Measurements from ENCODE around the gene CABLES1. TPM values are rescaled to one million over a fixed set of nuclear protein-coding genes. Genes with fewer than 3 reads are reported as not detected.

CABLES1 gene
- total and polyA plus RNA-seq, 2 experiments from 2014 or later: 1.3 to 8.9 TPM

DNA sequence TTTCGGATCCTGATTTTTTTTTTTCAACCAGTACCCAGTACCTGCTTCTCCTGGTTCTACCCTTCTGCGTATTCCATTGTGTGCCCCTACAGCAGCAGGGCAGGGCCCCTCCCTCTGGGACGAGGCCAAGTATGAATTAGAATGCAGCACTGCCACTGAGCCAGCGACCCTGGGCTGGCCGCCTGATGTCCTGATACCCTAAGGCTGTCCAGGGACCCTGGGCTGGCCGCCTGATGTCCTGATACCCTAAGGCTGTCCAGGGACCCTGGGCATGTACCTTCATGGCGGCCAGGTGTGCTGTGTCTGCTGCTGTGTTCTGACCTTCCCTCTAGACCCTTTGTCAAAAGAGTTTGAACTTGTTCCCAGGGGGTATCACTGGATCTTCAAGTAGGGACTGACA, 42.9 kb downstream of the CABLES1 start:
- Histone ChIP-seq H3K9ac (no peak overlapping the region), H3K4me1 (ENCODE audit: insufficient read depth) (peaks cover 12% of the 10 kb centered on the region), H3K27ac (no peak overlapping the region), H3F3A (ENCODE audit: insufficient read depth) (peaks cover 22% of the 10 kb centered on the region), H4K20me1 (ENCODE audit: insufficient read depth) (no peaks in the 10 kb centered on the region), H3K27me3 (replicated peaks; ENCODE audit: insufficient read depth) (no peaks in the 10 kb centered on the region), H3K4me3 (no peak overlapping the region), H3K4me2 (ENCODE audit: unreplicated experiment) (no peak overlapping the region), H2AFZ (no peak overlapping the region), H3K79me2 (ENCODE audit: insufficient read depth) (0 out of 2 replicates have a peak, but pooled peaks cover 8% of the 10 kb centered on the region), H3K9me2 (ENCODE audit: insufficient read depth) (no peaks in the 10 kb centered on the region), H3K36me3 (ENCODE audit: low read depth) (no peaks in the 10 kb centered on the region), H3K9me3 (ENCODE audit: low read depth) (no peaks in the 10 kb centered on the region)
- 97 to 98% methylated on average over 7 of the region's 7 CpGs for WGBS, 2 experiments (ENCODE audit: low coverage in 1 of 2, low lambda C conversion rate in 2 of 2, missing lambda C conversion rate in 2 of 2)
- in situ Hi-C loops (cut with MboI): no loop called here
- no peak for TF ChIP-seq EZH2phosphoT487 (IDR thresholded peaks at IDR 0.05; ENCODE audit: insufficient read depth, low read depth)
- no peak for TF ChIP-seq EZH2 (IDR thresholded peaks at IDR 0.05; ENCODE audit: insufficient read depth, poor library complexity, severe bottlenecking)
- DNase-seq: no peak

DNA sequence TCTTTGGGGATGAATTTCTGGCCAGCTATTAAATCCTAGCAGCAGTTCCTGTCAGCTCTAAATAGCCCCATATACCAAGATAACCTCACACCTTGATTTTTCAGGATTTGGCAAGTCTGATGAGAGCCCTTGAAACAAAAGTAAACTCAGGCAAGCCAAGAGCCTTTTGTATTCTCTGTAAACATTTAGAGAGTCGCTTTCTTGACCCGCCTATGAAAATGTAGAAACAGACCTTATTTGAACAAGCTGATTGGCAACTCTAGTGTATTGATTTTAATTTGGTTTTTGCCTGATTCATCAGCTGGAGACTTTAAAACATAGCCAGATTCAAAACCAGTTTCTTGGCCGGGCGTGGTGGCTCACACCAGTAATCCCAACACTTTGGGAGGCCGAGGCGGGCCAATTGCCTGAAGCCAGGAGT, 43.4 kb downstream of the CABLES1 start:
- TF ChIP-seq EZH2phosphoT487 (IDR thresholded peaks at IDR 0.05; ENCODE audit: insufficient read depth, low read depth) (no peak), EZH2 (IDR thresholded peaks at IDR 0.05; ENCODE audit: insufficient read depth, poor library complexity, severe bottlenecking) (no peak)
- WGBS, 2 experiments (ENCODE audit: low coverage in 1 of 2, low lambda C conversion rate in 2 of 2, missing lambda C conversion rate in 2 of 2): 89 to 94% methylated on average over 6 of the region's 6 CpGs
- H3K4me1 ChIP-seq (ENCODE audit: insufficient read depth): peaks cover 17% of the 10 kb centered on the region
- no peaks in the 10 kb centered on the region for H3K9me3 ChIP-seq (ENCODE audit: low read depth)
- in situ Hi-C loops (cut with MboI): no loop called here
- no peak overlapping the region for H3K4me2 ChIP-seq (ENCODE audit: unreplicated experiment)
- no peak for DNase-seq
- peaks cover 27% of the 10 kb centered on the region for H3F3A ChIP-seq (ENCODE audit: insufficient read depth)
- H3K9me2 ChIP-seq (ENCODE audit: insufficient read depth): no peaks in the 10 kb centered on the region
- H3K9ac ChIP-seq: no peak overlapping the region
- H3K27ac ChIP-seq: no peak overlapping the region
- no peaks in the 10 kb centered on the region for H3K36me3 ChIP-seq (ENCODE audit: low read depth)
- no peak overlapping the region for H2AFZ ChIP-seq
- no peak overlapping the region for H3K4me3 ChIP-seq
- H4K20me1 ChIP-seq (ENCODE audit: insufficient read depth): no peaks in the 10 kb centered on the region
- H3K79me2 ChIP-seq (ENCODE audit: insufficient read depth): 0 out of 2 replicates have a peak, but pooled peaks cover 8% of the 10 kb centered on the region
- no peaks in the 10 kb centered on the region for H3K27me3 ChIP-seq (replicated peaks; ENCODE audit: insufficient read depth)

DNA sequence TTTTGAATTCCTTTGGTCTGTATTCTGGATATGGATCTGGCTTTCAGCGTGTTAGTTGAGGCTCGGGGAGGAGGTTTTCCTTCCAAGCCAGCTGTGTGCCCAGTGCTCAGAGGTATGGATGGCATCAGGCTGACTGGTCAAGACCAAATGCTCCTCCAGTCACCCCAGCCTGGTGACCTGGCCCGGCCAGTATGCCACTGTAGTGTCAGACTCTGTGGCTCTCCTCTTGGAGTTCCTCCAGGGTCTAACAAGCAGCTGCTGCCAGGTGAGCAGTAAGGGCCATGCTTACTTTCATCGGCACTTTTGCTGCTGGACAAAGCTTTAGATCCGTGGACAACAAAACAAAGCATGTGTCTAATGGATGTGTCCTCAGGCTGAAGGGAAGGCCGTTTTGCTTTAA, 44.1 kb downstream of the CABLES1 start:
- H3K36me3 ChIP-seq (ENCODE audit: low read depth): no peaks in the 10 kb centered on the region
- H3K9me3 ChIP-seq (ENCODE audit: low read depth): no peaks in the 10 kb centered on the region
- peaks cover 34% of the 10 kb centered on the region for H3F3A ChIP-seq (ENCODE audit: insufficient read depth)
- H3K4me3 ChIP-seq: 0 out of 2 replicates have a peak overlapping the region, but pooled peaks have one; percentile 10
- no peak for DNase-seq
- peaks cover 23% of the 10 kb centered on the region for H3K4me1 ChIP-seq (ENCODE audit: insufficient read depth)
- peak overlapping the region; percentile 21; the same call in 1 of the 2 replicates for H2AFZ ChIP-seq
- H4K20me1 ChIP-seq (ENCODE audit: insufficient read depth): no peaks in the 10 kb centered on the region
- in situ Hi-C loops (cut with MboI): no loop called here
- no peaks in the 10 kb centered on the region for H3K27me3 ChIP-seq (replicated peaks; ENCODE audit: insufficient read depth)
- 0 out of 2 replicates have a peak, but pooled peaks cover 8% of the 10 kb centered on the region for H3K79me2 ChIP-seq (ENCODE audit: insufficient read depth)
- no peak for TF ChIP-seq EZH2phosphoT487 (IDR thresholded peaks at IDR 0.05; ENCODE audit: insufficient read depth, low read depth)
- TF ChIP-seq EZH2 (IDR thresholded peaks at IDR 0.05; ENCODE audit: insufficient read depth, poor library complexity, severe bottlenecking): no peak
- peak overlapping the region; percentile 85 for H3K27ac ChIP-seq
- peak overlapping the region; percentile 56 for H3K9ac ChIP-seq
- no peaks in the 10 kb centered on the region for H3K9me2 ChIP-seq (ENCODE audit: insufficient read depth)
- WGBS, 2 experiments (ENCODE audit: low coverage in 1 of 2, low lambda C conversion rate in 2 of 2, missing lambda C conversion rate in 2 of 2): 67 to 77% methylated on average over 6 of the region's 6 CpGs
- H3K4me2 ChIP-seq (ENCODE audit: unreplicated experiment): peak overlapping the region; percentile 33

DNA sequence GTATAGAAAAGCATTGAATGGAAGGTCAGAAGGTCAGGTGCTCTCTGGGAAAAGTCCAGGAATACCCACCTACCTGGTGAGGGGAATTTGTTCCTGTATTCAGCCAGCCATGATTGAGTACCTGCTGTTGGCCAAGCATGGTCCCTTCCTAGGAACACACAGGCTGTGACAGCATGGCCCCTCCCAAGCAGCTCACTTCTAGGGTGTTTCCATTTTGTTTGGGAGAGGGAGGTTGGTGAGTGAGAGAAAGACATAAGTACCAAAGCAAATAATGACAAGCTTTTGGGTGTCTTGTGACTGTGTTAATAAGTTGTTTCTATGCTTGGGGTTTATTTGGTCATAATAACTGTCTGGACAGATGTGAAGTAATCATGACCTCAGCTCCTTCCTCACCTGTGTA, 46.3 kb downstream of the CABLES1 start:
- H3K79me2 ChIP-seq (ENCODE audit: insufficient read depth): peaks cover 5% of the 10 kb centered on the region; the same call in 1 of the 2 replicates
- H3K9me3 ChIP-seq (ENCODE audit: low read depth): no peaks in the 10 kb centered on the region
- no peak for DNase-seq
- no peak overlapping the region for H3K9ac ChIP-seq
- no peaks in the 10 kb centered on the region for H3K27me3 ChIP-seq (replicated peaks; ENCODE audit: insufficient read depth)
- no peak overlapping the region for H3K27ac ChIP-seq
- no peaks in the 10 kb centered on the region for H3K9me2 ChIP-seq (ENCODE audit: insufficient read depth)
- H3K4me1 ChIP-seq (ENCODE audit: insufficient read depth): peaks cover 23% of the 10 kb centered on the region
- H4K20me1 ChIP-seq (ENCODE audit: insufficient read depth): no peaks in the 10 kb centered on the region
- H3K4me3 ChIP-seq: no peak overlapping the region
- H3K36me3 ChIP-seq (ENCODE audit: low read depth): no peaks in the 10 kb centered on the region
- in situ Hi-C loops (cut with MboI): no loop called here
- H3K4me2 ChIP-seq (ENCODE audit: unreplicated experiment): no peak overlapping the region
- no peak overlapping the region for H2AFZ ChIP-seq
- no peak for TF ChIP-seq EZH2phosphoT487 (IDR thresholded peaks at IDR 0.05; ENCODE audit: insufficient read depth, low read depth)
- no peak for TF ChIP-seq EZH2 (IDR thresholded peaks at IDR 0.05; ENCODE audit: insufficient read depth, poor library complexity, severe bottlenecking)
- peaks cover 34% of the 10 kb centered on the region for H3F3A ChIP-seq (ENCODE audit: insufficient read depth)

DNA sequence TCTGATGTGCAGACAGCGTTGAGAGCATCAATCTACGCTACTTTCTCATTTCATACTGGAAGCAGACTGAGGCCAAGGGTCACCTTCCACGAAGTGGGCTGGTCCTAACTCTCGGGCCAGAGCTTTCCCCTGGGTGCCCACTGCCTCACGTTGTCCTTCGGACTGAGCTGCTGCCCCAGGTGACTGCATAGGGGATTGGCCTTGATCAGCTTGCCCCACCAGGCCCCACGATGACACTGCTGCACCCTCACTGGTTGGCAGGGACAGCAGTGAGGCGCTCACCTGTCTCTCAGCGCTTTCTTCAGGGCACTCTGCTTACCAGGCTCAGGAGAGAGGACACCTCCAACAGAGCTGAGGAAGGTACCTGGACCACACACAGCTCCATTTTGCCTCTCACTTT, 47.3 kb downstream of the CABLES1 start:
- Histone ChIP-seq H3K79me2 (ENCODE audit: insufficient read depth) (peaks cover 5% of the 10 kb centered on the region; the same call in 1 of the 2 replicates), H3K36me3 (ENCODE audit: low read depth) (no peaks in the 10 kb centered on the region), H3K27ac (peak overlapping the region; percentile 72; the same call in 1 of the 2 replicates), H3K4me2 (ENCODE audit: unreplicated experiment) (no peak overlapping the region), H3K4me3 (no peak overlapping the region), H3F3A (ENCODE audit: insufficient read depth) (peaks cover 34% of the 10 kb centered on the region), H2AFZ (no peak overlapping the region), H3K9me2 (ENCODE audit: insufficient read depth) (no peaks in the 10 kb centered on the region), H3K27me3 (replicated peaks; ENCODE audit: insufficient read depth) (no peaks in the 10 kb centered on the region), H3K9ac (no peak overlapping the region), H3K9me3 (ENCODE audit: low read depth) (no peaks in the 10 kb centered on the region), H3K4me1 (ENCODE audit: insufficient read depth) (peaks cover 23% of the 10 kb centered on the region), H4K20me1 (ENCODE audit: insufficient read depth) (no peaks in the 10 kb centered on the region)
- in situ Hi-C loops (cut with MboI): no loop called here
- 94 to 95% methylated on average over 9 of the region's 9 CpGs for WGBS, 2 experiments (ENCODE audit: low coverage in 1 of 2, low lambda C conversion rate in 2 of 2, missing lambda C conversion rate in 2 of 2)
- no peak for DNase-seq
- TF ChIP-seq EZH2 (IDR thresholded peaks at IDR 0.05; ENCODE audit: insufficient read depth, poor library complexity, severe bottlenecking): no peak
- no peak for TF ChIP-seq EZH2phosphoT487 (IDR thresholded peaks at IDR 0.05; ENCODE audit: insufficient read depth, low read depth)

All from GM23248 (cell line).